Activated naive CD4-positive, alpha-beta T cell treated with anti-CD3 and anti-CD28 coated beads, Interleukin-2, amount 50 U/mL, for 16 hours (primary cell): ENCODE data around the gene SCRT2.

Experiments used
- DNase-seq: peaks from one replicate; pipeline ENCODE4 v3.0.0-alpha.2; 2020

The SCRT2 gene

GRCh38 chr20:669573-669972, 6.0 kb downstream of the SCRT2 start:
- DNase-seq: no peak

GRCh38 chr20:668638-669037, 7.0 kb downstream of the SCRT2 start:
- no peak for DNase-seq

GRCh38 chr20:668050-668449, 7.6 kb downstream of the SCRT2 start:
- DNase-seq: no peak

GRCh38 chr20:667351-668034, 8.1 kb downstream of the SCRT2 start:
- DNase-seq: peak; percentile 54

GRCh38 chr20:666877-667276, 8.7 kb downstream of the SCRT2 start:
- DNase-seq: no peak

- no peak for DNase-seq
Observed at GRCh38 chr20:665276-665675, 10.3 kb downstream of the SCRT2 start.

GRCh38 chr20:664576-664975, 11.0 kb downstream of the SCRT2 start:
- DNase-seq: no peak

GRCh38 chr20:664151-664550, 11.5 kb downstream of the SCRT2 start:
- DNase-seq: no peak

- DNase-seq: no peak
Observed at GRCh38 chr20:663315-664090, 12.1 kb downstream of the SCRT2 start.

GRCh38 chr20:662277-663192, 13.1 kb downstream of the SCRT2 start:
- no peak for DNase-seq

- DNase-seq: no peak
Observed at GRCh38 chr20:661474-662270, 13.9 kb downstream of the SCRT2 start.

GRCh38 chr20:658731-659291, 16.8 kb downstream of the SCRT2 start:
- DNase-seq: no peak

- no peak for DNase-seq
Observed at GRCh38 chr20:658202-658601, 17.4 kb downstream of the SCRT2 start.

GRCh38 chr20:655726-656624, 19.6 kb downstream of the SCRT2 start:
- no peak for DNase-seq

GRCh38 chr20:654417-654750, 21.2 kb downstream of the SCRT2 start:
- no peak for DNase-seq

GRCh38 chr20:653590-654416, 21.8 kb downstream of the SCRT2 start:
- DNase-seq: no peak

GRCh38 chr20:653110-653589, 22.5 kb downstream of the SCRT2 start, which contains the start of gene SRXN1:
TSS of gene SRXN1 (minus strand) at chr20:653200. CDS start at chr20:653185, 15 bp downstream.
- peak; percentile 82 for DNase-seq

GRCh38 chr20:652615-653109, 22.9 kb downstream of the SCRT2 start:
- DNase-seq: no peak

- DNase-seq: no peak
Observed at GRCh38 chr20:651713-652614, 23.6 kb downstream of the SCRT2 start.
